GM10266 (cell line): ENCODE results near the gene AUTS2.

Experiments used
- DNase-seq: peaks from one replicate; pipeline ENCODE4 v3.0.0; 2012; ENCODE audit errors: extremely low spot score
- CTCF ChIP-seq: IDR thresholded peaks from 2 replicates; pipeline ENCODE4 v1.5.1; 2012; ENCODE audit warnings: mild to moderate bottlenecking, low read depth; ENCODE audit not compliant: control insufficient read depth, insufficient read depth; ENCODE audit errors: missing control alignments

The AUTS2 gene

GRCh38 chr7:70494225-70495032 lies 896.2 kb downstream of the AUTS2 start:
- DNase-seq: no peak
- TF ChIP-seq CTCF: no peak

- no peak for DNase-seq
- no peak for TF ChIP-seq CTCF
These were observed 896.7 kb downstream of the AUTS2 start for GRCh38 chr7:70495033-70495376.

- no peak for DNase-seq
- TF ChIP-seq CTCF: no peak
These were observed 899.5 kb downstream of the AUTS2 start for GRCh38 chr7:70497793-70498192.

- DNase-seq: no peak
- TF ChIP-seq CTCF: no peak
These were observed 900.1 kb downstream of the AUTS2 start for GRCh38 chr7:70498232-70498992.

- TF ChIP-seq CTCF: no peak
These were observed 902.0 kb downstream of the AUTS2 start for GRCh38 chr7:70500261-70500660.

GRCh38 chr7:70502117-70502863 lies 904.0 kb downstream of the AUTS2 start:
- TF ChIP-seq CTCF: no peak
- DNase-seq: no peak

More at GRCh38 chr7:70500261-70500660, 902.0 kb downstream of the AUTS2 start:
- DNase-seq: no peak

GRCh38 chr7:70504254-70504653 lies 906.0 kb downstream of the AUTS2 start:
- no peak for DNase-seq
- TF ChIP-seq CTCF: no peak
